RWPE1 (cell line): ENCODE results near the gene STPG1.

Source experiments
- CTCF ChIA-PET: fragments of 350-600 bp; sonication (Branson Sonifier 250); formaldehyde crosslinking; extraction: SDS; loops from one replicate; lab custom pipeline; 2021; lab: Yijun Ruan, JAX
- POLR2A ChIA-PET: fragments of 400-600 bp; formaldehyde crosslinking; extraction: SDS; loops from one replicate; lab custom pipeline; 2020; ENCODE audit warnings: antibody characterized with exemption; ENCODE audit not compliant: low non-redundant PET; lab: Yijun Ruan, JAX
- DNase-seq: peaks from one replicate; pipeline ENCODE4 v3.0.0; 2012; ENCODE audit warnings: low spot score
- H3K27ac ChIP-seq: fragments of 450-650 bp; 2 replicates; pipeline ENCODE4 v1.5.1; 2017
- CTCF ChIP-seq: fragments of 450-650 bp; conservative IDR thresholded peaks from 2 replicates; pipeline ENCODE4 v1.5.1; 2017; ENCODE audit warnings: low read depth, mild to moderate bottlenecking

STPG1 gene

GRCh38 chr1:24415910-24416665, 2.5 kb upstream of the STPG1 start:
- TF ChIP-seq CTCF: no peak
- DNase-seq: peak; percentile 13

GRCh38 chr1:24415334-24415909, 1.8 kb upstream of the STPG1 start, which contains the start of gene NIPAL3:
NIPAL3 (plus strand) TSS chr1:24415802; CDS start chr1:24419548, 3,746 bp downstream.
- TF ChIP-seq CTCF: peak; percentile 92
- DNase-seq: peak; percentile 96
- CTCF ChIA-PET: interaction anchor here (0.5 to 1.5 kb wide), 9 partner anchors 20 to 448 kb away, joined by 3 to 9 read pairs (median 4); partner anchors contain the start of gene RCAN3
- H3K27ac ChIP-seq: peak within 1 kb of the TSS; percentile 86
- POLR2A ChIA-PET: interaction anchor here (0.6 to 1.0 kb wide), 2 partner anchors 22 to 222 kb away, joined by 3 read pairs; no protein-coding TSS in a partner anchor

More at GRCh38 chr1:24415910-24416665, 2.5 kb upstream of the STPG1 start:
- CTCF ChIA-PET: interaction anchor here (0.5 to 1.5 kb wide), 9 partner anchors 21 to 330 kb away, joined by 3 to 9 read pairs (median 3); partner anchors contain the start of gene RCAN3
- H3K27ac ChIP-seq: peak overlapping the region; percentile 86
- POLR2A ChIA-PET: interaction anchor here (1.0 kb wide), 1 partner anchor 22 kb away, joined by 3 read pairs; no protein-coding TSS in a partner anchor

- peak overlapping the region; percentile 86 for H3K27ac ChIP-seq
- CTCF ChIA-PET: interaction anchor here (0.6 to 1.5 kb wide), 6 partner anchors 20 to 447 kb away, joined by 3 to 9 read pairs (median 4); partner anchors contain the start of gene RCAN3
- no peak for DNase-seq
- POLR2A ChIA-PET: interaction anchor here (0.6 to 1.0 kb wide), 3 partner anchors 21 to 1242 kb away, joined by 3 to 4 read pairs (median 3); no protein-coding TSS in a partner anchor
- TF ChIP-seq CTCF: no peak
Observed at GRCh38 chr1:24414775-24415333, 1.3 kb upstream of the STPG1 start.

GRCh38 chr1:24412408-24412807, 1.2 kb downstream of the STPG1 start:
- CTCF ChIA-PET: interaction anchor here (1.0 kb wide), 1 partner anchor 211 kb away, joined by 6 read pairs; no protein-coding TSS in a partner anchor
- peak overlapping the region; percentile 70 for H3K27ac ChIP-seq
- POLR2A ChIA-PET: no interaction called here
- TF ChIP-seq CTCF: no peak
- no peak for DNase-seq

- peak overlapping the region; percentile 70 for H3K27ac ChIP-seq
- no peak for TF ChIP-seq CTCF
- POLR2A ChIA-PET: no interaction called here
- no peak for DNase-seq
- CTCF ChIA-PET: interaction anchor here (0.6 to 0.7 kb wide), 2 partner anchors 81 to 262 kb away, joined by 3 to 4 read pairs; no protein-coding TSS in a partner anchor
Observed at GRCh38 chr1:24411963-24412362, 1.6 kb downstream of the STPG1 start.

GRCh38 chr1:24410750-24411149, 2.8 kb downstream of the STPG1 start:
- DNase-seq: no peak
- ChIA-PET POLR2A (no interaction called here), CTCF (no interaction called here)
- no peak for TF ChIP-seq CTCF
- peak overlapping the region; percentile 71 for H3K27ac ChIP-seq
